ES-I3 (cell line): ENCODE results near the gene LRTM2.

ENCODE experiments used
- H3K36me3 ChIP-seq: 2 replicates; pipeline ENCODE4 v1.6.1; 2013; ENCODE audit warnings: mild to moderate bottlenecking, low read length, control low read depth, moderate library complexity; ENCODE audit not compliant: insufficient read depth
- H3K4me1 ChIP-seq: 2 replicates; pipeline ENCODE4 v1.6.1; 2013; ENCODE audit warnings: mild to moderate bottlenecking, control low read depth, low read length; ENCODE audit not compliant: insufficient read depth
- H3K9ac ChIP-seq: 2 replicates; pipeline ENCODE4 v1.6.1; 2013; ENCODE audit warnings: low read depth, mild to moderate bottlenecking, low read length, moderate library complexity
- H3K9me3 ChIP-seq: 2 replicates; pipeline ENCODE4 v1.6.1; 2013; ENCODE audit warnings: mild to moderate bottlenecking, low read length, moderate library complexity; ENCODE audit not compliant: control insufficient read depth, insufficient read depth

LRTM2 gene

DNA sequence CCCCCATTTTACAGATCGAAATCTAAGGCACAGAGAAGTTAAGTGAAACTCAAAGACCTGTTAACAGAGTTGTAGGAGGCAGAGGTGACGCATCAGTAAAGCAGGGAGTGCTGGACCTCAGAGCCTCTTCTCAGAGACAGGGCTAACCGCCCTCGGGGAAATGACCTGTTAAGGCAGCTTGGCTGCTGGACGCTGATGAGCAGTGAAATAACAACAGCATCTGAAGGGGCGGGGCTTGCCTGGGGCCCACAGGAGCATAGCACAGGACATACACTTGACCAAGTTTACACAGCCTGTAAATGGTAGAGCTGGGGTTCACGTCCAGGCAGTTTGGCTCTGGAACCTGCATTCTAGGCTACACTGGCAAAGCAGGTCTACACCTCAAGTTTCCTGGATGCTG is 39.3 kb downstream of the LRTM2 start:
- no peaks in the 10 kb centered on the region for H3K4me1 ChIP-seq
- H3K36me3 ChIP-seq = no peaks in the 10 kb centered on the region
- H3K9me3 ChIP-seq = peaks cover 9% of the 10 kb centered on the region
- H3K9ac ChIP-seq = no peak overlapping the region

DNA sequence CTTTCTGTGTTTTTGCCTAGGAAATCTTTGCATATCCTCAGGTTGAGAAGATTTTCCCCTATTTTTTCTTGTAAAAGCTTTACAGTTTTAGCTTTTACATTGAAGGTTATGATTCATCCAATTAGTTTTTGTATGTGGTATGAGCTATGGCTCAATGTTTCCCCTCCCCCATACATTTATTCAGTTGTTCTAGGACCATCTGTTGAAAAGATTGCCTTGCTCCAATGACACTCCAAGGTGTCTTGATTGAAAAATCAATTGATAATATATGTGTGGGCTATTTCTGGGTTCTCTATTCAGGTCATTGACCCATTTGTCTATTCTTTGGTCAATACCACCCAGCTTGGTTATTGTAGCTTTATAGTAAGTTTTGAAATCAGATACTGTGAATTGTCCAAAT is 42.6 kb downstream of the LRTM2 start:
- no peaks in the 10 kb centered on the region for H3K4me1 ChIP-seq

DNA sequence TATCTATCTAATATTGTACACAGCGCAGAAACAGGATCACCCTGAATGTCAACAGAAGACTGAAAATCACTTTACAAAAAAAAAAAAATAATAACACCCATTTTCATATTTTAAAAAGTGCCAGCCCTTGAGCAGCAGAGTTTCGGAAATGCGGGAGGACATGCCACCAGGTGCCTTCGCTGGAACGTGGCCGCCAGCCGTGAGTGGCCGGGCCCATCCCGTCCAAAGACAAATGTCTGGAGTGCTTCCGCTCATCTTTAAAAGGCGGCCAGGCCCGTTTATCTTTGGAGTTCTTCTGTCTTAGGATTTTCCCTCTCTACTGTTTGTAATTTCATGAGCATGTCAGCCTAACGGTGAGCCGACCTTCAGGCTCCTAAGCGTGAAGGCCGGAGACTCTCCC is 43.5 kb downstream of the LRTM2 start:
- Histone ChIP-seq H3K9ac (no peak overlapping the region), H3K36me3 (no peaks in the 10 kb centered on the region), H3K4me1 (no peaks in the 10 kb centered on the region), H3K9me3 (no peaks in the 10 kb centered on the region)

More for the DNA sequence above, 42.6 kb downstream of the LRTM2 start:
- H3K9ac ChIP-seq = no peak overlapping the region
- H3K36me3 ChIP-seq = no peaks in the 10 kb centered on the region
- no peaks in the 10 kb centered on the region for H3K9me3 ChIP-seq

DNA sequence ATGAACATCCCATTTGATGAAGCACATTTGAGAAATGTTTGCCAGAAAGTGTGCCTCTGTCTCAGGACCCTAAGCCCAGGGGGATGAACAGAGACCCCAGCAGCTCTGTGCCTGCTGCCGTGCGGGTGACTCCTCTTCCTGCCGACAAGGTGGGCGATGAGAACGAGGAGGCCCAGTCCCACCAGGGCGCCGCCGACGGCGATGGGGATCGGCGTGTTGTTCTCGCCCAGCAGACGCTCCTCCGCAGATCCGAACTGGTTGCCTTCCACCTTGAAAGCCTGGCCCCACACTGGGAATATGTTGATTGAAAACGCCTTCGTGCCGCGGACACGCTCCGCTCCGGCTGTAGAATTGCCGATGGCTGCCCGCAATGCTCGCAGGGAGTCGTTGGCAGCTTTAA is 44.1 kb downstream of the LRTM2 start:
- Histone ChIP-seq H3K36me3 (no peaks in the 10 kb centered on the region), H3K9me3 (no peaks in the 10 kb centered on the region), H3K4me1 (no peaks in the 10 kb centered on the region), H3K9ac (no peak overlapping the region)

DNA sequence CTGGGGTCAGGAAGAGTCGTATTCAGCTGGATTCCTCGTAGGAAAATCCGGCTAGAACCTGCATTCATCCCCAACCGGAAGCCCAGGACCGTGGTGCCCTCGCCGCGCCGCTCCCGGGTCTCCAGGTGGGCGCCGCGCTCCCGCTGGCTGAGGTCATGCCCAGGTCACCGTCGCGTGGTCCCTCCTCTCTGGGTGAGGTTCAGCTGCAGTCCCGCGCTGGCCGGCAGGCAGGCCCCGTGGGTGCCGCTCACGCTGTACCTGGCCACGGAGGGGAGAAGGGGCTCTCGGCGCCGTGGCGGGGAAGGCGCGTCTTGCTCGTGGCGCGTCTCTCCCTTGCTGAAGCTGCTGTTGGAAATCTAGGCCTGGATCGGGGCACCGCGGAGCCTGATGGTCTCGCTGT is 44.5 kb downstream of the LRTM2 start:
- no peaks in the 10 kb centered on the region for H3K36me3 ChIP-seq
- H3K4me1 ChIP-seq = no peaks in the 10 kb centered on the region
- H3K9me3 ChIP-seq = no peaks in the 10 kb centered on the region
- H3K9ac ChIP-seq = no peak overlapping the region

DNA sequence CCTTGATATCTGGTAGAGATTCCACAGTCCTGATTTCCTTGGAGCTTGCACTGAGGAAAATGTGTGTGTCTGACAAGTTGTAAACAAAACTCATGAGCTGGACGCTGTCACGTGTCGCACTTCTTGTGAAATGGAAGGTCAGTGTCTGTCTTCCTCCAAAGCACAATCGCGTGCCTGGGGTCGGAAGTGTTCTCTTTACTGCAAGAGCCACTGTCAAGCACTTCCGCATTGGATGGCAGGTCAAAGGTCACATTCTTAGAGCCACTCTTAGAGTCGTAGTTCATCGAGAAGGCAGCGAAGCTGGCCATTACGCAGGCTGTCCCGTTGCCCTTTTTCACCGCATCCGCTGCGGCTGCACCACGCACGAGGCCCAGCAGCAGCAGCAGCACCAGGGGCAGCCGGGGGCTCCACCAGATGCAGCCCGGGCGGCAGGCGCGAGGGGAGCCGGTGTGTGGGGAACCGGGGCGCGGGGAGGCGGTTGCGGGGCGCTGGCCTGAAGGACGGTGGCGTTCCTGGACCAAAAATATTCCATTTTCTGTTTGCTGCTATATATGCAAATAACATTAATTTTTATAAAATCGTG is 45.0 kb downstream of the LRTM2 start:
- Histone ChIP-seq H3K9ac (no peak overlapping the region), H3K9me3 (no peaks in the 10 kb centered on the region), H3K4me1 (no peaks in the 10 kb centered on the region), H3K36me3 (no peaks in the 10 kb centered on the region)

DNA sequence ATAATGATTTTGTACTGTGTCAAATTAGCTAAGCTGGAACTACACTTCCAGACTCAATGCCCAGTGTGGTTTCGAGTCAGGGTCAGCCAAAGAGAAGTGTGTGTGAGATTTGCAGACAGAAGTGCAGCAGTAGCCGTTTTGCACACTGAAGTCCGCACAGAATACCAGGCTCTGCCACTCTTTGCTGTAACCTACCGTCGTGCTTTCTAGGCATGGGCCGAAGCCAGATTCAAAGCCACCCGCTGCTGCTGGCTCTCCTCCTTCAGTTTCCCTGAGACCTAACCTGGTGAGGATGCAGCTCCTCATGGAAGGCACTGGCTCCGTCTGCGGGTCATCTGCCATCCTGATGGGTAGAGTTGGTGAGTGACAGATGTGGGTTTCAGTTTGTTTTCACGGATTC is 48.8 kb downstream of the LRTM2 start:
- Histone ChIP-seq H3K36me3 (no peaks in the 10 kb centered on the region), H3K4me1 (no peaks in the 10 kb centered on the region), H3K9me3 (no peaks in the 10 kb centered on the region), H3K9ac (no peak overlapping the region)

DNA sequence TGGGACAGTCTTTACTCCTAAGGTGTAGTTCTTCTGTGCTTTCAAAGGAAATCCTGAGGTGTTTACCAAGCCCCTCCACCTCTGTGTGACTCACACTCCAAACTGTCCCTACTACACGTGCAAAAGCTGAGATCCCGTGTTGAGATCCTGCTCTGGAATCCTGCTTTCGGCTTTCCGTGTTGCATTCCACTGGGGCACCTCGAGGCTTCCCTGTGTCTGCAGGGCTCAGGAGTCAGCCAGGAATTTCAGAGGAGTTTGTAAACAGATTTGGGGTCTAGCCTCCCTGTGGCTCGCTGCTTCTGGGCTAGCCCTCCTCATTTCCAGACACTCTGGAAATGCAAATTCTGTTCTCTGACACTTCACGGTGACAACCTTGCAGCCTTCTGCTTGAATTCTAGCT is 49.7 kb downstream of the LRTM2 start:
- no peaks in the 10 kb centered on the region for H3K36me3 ChIP-seq
- H3K9me3 ChIP-seq = no peaks in the 10 kb centered on the region
- H3K4me1 ChIP-seq = no peaks in the 10 kb centered on the region
- H3K9ac ChIP-seq = no peak overlapping the region

DNA sequence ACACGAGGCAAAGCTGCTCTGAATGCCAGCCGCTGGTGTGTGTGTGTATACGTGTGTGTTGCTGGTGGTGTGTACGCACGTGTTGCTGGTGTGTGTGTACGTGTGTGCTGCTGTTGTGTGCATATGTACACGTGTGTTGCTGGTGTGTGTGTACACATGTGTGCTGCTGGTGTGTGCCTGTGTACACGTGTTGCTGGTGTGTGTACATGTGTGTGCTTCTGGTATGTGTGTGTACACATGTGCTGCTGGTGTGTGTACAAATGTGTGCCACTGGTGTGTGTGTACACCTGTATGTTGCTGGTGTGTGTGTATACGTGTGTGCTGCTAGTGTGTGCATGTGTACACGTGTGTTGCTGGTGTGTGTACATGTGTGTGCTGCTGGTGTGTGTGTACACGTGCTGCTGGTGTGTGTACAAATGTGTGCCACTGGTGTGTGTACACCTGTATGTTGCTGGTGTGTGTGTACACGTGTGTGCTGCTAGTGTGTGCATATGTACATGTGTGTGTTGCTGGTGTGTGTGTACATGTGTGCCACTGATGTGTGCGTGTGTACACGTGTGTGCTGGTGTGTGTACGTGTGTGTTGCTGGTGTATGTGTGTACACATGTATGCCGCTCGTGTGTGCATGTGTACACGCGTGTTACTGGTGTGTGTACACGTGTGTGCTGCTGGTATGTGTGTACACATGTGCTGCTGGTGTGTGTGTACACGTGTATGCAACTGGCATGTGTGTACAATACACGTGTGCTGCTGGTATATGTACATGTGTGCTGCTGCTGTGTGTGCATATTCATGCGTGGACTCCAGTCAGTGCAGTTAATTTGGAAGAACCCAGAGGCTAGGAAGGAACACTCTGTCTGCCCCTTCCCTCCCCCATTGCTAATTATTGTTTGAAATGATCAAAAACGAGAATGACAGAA is 50.9 kb downstream of the LRTM2 start:
- Histone ChIP-seq H3K4me1 (no peaks in the 10 kb centered on the region), H3K36me3 (no peaks in the 10 kb centered on the region), H3K9ac (no peak overlapping the region), H3K9me3 (no peaks in the 10 kb centered on the region)

DNA sequence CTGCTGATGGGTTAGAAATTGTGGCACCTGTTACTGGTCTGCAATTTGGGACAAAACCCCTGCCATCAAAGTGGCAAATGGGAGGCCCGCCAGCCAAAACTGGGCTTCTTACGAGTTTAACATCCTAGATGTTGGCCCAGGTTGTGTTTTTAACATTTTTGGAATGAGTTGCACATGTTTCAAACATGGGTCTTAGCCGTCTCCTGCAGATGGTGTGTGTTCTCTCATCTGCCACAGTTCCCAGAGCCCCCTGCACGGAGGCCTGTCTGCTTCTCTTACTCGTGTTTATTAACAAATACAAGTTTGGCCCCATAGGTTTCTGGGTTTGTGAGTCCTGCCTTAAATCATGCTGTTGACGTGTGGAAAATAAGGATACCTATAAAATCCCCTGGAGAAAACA is 51.6 kb downstream of the LRTM2 start:
- Histone ChIP-seq H3K9me3 (no peaks in the 10 kb centered on the region), H3K36me3 (no peaks in the 10 kb centered on the region), H3K9ac (no peak overlapping the region), H3K4me1 (no peaks in the 10 kb centered on the region)

DNA sequence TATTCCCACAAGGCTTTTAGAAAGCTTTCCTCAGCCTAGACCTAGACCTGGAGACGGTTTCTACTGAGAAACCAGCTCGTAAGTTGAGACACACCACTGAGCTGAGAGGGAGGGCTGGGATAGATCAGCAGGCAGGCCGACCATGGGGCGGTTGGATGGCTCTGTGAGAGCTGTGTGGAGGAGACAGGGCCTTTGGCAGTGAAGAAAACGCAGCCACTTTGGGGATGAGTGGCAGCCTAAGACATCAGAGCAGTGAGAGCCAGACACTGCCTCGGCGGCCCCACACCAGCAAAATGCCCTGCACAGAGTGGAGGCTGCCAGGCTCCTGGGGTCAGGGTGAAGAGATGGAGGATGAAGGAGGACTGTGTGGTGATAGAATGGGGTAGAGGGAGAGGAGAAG is 52.1 kb downstream of the LRTM2 start:
- H3K4me1 ChIP-seq = no peaks in the 10 kb centered on the region
- no peak overlapping the region for H3K9ac ChIP-seq
- no peaks in the 10 kb centered on the region for H3K9me3 ChIP-seq
- H3K36me3 ChIP-seq = no peaks in the 10 kb centered on the region

DNA sequence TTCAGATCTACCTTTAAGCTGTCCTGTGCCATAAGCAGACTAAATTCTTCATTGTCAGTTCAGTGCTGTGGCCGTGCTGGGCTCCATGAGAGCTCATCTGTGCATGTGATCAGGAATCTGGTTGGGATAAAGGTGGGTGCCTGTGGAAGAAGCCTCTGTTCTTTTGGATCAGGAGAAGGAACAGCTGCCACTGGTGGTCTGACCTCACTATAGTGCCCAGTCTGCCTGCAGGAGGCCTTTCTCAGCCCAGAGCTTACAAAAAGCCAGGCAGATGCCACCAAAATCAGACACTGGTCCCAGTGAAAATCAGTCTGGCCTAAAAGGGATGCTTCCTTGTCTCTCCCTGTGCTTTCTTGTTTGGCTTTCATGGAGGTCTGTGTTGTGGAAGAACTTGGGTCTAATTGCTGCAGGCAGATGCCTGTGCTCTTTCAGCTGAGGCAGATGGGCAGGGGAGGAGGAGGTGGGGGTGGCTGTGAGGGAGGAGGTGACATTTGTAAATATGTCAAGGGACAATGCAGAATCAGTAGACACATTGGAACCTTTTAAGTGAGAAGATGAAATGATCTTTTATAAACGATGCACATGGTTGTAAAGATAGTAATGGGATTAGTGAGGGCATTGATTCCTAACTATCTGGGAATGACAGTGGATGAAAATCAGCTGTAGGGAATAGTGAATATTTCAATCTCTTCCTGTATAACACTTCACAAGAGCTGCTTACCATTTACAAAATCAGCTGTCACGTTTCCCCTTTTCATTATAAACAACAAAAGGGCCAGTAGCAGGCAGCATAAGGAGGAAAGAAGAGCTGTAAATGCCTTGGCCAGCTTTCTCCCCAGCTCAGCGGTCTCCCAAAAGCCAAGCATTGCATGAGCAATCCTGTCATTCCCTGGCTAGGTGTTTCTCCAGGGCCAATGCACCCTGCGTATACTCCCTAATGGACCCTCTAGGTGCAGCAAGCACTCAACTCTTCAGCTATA is 53.5 kb downstream of the LRTM2 start:
- H3K9me3 ChIP-seq = no peaks in the 10 kb centered on the region
- H3K4me1 ChIP-seq = no peaks in the 10 kb centered on the region
- H3K9ac ChIP-seq = no peak overlapping the region
- no peaks in the 10 kb centered on the region for H3K36me3 ChIP-seq

DNA sequence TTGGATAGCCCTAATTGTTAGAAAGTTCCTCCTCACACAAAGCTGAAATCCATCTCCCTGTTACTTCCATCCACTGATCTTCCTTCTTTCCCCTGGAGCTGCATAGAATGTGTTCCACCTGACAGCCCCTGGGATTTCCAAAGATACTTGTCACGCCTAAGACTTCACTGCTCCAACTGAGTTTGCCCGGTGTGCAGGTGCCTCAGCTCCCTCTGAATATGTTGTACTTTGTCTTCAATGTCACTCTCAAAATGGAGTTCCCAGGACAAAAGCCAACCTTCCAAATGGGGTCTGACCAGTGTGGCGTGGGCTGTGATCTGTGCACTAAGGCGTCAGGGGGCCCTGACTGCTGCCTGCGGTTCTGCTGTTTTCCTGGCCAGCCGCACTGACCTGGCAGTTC is 55.2 kb downstream of the LRTM2 start:
- H3K4me1 ChIP-seq = no peaks in the 10 kb centered on the region
- no peaks in the 10 kb centered on the region for H3K9me3 ChIP-seq
- no peaks in the 10 kb centered on the region for H3K36me3 ChIP-seq
- H3K9ac ChIP-seq = no peak overlapping the region

DNA sequence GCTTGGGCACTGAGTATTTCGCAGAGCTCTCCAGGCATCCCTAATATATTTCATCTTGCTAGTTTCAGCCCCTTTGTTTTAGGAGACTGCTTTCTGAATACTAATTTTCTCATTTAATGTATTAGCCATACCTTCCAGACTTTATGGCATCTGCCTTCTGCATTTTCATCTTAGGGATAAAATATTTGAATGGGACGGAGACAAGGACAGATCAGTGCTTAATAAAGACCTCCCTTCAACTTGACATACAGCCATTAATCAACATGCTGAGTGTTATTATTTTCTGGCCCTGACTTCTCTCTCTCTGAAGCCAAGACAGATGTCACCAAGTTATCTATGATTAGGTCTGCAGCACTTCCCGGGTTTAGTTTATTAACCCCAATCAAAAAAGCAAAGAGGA is 55.7 kb downstream of the LRTM2 start:
- no peaks in the 10 kb centered on the region for H3K4me1 ChIP-seq
- H3K9ac ChIP-seq = no peak overlapping the region
- no peaks in the 10 kb centered on the region for H3K9me3 ChIP-seq
- no peaks in the 10 kb centered on the region for H3K36me3 ChIP-seq
